Nephron (organoid): ENCODE data around the gene ZNF683.
"Not testable (repeated sequence)": the region's sequence is repeated elsewhere in the genome, so short reads cannot be mapped to it uniquely, and the experiment has no call there.

ENCODE experiments used
- H3K27ac Mint-ChIP-seq, 3 experiments: 2 replicates each; pipeline ENCODE4 v1.8.0; 2020; ENCODE audit warnings: mixed read lengths in 3 of 3, mild to moderate bottlenecking in 2 of 3, moderate library complexity in 1 of 3
- H3K27me3 Mint-ChIP-seq: 2 replicates; pipeline ENCODE4 v1.8.0; 2021; ENCODE audit warnings: low read depth, mild to moderate bottlenecking, moderate library complexity, mixed read lengths
- H3K36me3 Mint-ChIP-seq: 2 replicates; pipeline ENCODE4 v1.8.0; 2020; ENCODE audit warnings: low read depth, mixed read lengths
- H3K4me1 Mint-ChIP-seq: 2 replicates; pipeline ENCODE4 v1.8.0; 2020; ENCODE audit warnings: mixed read lengths
- H3K4me3 Mint-ChIP-seq, 3 experiments: 2 replicates each; pipeline ENCODE4 v1.8.0; 2020; ENCODE audit warnings: mild to moderate bottlenecking in 3 of 3, mixed read lengths in 3 of 3, moderate library complexity in 2 of 3
- H3K9me3 Mint-ChIP-seq: 2 replicates; pipeline ENCODE4 v1.8.0; 2020; ENCODE audit warnings: mixed read lengths
- TF ChIP-seq, protein P1 (sequence below), 3 experiments: fragments of 200-600 bp; sonication (generic); IDR thresholded peaks; one replicate each; pipeline ENCODE4 v1.5.0; 2021; ENCODE audit warnings: antibody characterized with exemption in 3 of 3; ENCODE audit not compliant: unreplicated experiment in 3 of 3

ZNF683 gene

DNA sequence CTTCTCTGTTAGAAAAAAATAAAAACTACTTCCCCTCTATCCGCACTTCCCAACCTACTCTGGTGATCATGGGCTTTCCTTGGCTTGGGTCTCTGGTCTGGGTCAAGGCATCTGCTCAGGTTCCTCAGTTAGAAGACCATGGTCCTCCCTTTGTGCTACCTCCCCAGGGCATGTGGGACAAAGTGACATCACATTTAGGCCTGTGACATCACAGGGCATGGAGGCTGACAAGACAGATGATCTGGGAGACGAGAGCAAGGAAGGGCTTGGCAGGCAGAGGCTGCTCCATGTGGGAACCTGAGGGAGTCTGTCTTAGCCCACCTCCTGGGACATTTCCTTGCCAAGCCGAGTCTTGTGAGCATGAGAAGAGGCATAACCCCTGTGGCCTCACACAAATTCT is at the start of gene ZNF683:
Gene ZNF683, minus strand, starts transcription at position 140 of the 400 bp plus-strand sequence. CDS start 4,179 bp downstream, outside the sequence.
- H3K4me1 Mint-ChIP-seq, H3K4me3 Mint-ChIP-seq, H3K36me3 Mint-ChIP-seq, H3K27ac Mint-ChIP-seq, H3K9me3 Mint-ChIP-seq: not testable (repeated sequence)
- peaks cover 23% of the 10 kb centered on the region for H3K27me3 Mint-ChIP-seq

DNA sequence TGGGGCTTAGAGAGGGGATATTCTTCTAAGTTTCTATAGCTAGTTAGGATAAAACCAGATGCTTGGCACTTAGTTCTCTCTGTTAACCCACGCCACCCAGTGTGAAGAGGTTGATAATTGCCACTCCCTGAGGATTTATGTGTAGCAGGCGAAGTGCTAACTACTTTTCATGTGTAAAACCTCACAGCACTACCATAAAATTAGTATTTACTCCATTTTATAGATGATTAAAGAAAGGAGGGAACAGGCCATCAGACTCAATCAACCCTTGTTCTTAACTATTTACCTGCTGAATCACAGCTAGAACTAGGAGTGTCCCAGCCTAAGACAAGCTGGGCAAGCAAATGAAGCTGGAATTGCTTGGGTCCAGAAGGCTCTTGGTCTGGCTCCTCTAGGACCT is 46.9 kb upstream of the ZNF683 start:
- peaks cover 30% of the 10 kb centered on the region for H3K27me3 Mint-ChIP-seq
- H3K27ac Mint-ChIP-seq: no peak overlapping the region
- H3K36me3 Mint-ChIP-seq: no peaks in the 10 kb centered on the region
- no peaks in the 10 kb centered on the region for H3K9me3 Mint-ChIP-seq
- TF ChIP-seq, protein P1, sequence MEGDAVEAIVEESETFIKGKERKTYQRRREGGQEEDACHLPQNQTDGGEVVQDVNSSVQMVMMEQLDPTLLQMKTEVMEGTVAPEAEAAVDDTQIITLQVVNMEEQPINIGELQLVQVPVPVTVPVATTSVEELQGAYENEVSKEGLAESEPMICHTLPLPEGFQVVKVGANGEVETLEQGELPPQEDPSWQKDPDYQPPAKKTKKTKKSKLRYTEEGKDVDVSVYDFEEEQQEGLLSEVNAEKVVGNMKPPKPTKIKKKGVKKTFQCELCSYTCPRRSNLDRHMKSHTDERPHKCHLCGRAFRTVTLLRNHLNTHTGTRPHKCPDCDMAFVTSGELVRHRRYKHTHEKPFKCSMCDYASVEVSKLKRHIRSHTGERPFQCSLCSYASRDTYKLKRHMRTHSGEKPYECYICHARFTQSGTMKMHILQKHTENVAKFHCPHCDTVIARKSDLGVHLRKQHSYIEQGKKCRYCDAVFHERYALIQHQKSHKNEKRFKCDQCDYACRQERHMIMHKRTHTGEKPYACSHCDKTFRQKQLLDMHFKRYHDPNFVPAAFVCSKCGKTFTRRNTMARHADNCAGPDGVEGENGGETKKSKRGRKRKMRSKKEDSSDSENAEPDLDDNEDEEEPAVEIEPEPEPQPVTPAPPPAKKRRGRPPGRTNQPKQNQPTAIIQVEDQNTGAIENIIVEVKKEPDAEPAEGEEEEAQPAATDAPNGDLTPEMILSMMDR (IDR thresholded peaks at IDR 0.05; ENCODE audit: unreplicated experiment in 3 of 3): no peak
- H3K4me1 Mint-ChIP-seq: no peaks in the 10 kb centered on the region
- no peak overlapping the region for H3K4me3 Mint-ChIP-seq

DNA sequence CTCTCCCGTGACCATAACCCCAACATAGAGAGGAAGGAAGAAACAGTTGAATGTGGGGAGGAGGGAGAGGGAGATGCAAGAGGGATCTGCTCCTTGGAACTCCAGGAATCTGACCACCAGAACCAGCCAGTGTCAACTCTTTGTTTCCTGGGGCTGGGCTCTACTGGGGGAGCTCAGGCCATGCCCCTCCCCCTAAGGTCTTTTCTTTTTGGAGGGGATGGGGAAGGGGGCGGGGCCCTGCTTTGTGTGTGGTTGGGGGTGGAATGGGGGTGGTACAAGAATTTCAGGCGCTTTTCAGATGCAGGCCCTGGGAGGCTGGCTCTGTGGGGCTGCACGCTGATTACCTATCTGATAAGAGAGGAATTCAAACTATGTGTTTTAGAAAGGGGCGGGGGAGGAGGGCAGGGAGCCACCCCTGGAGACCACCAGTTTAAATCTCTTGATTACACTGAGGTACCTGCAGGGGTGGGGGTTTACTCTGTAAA is 46.4 kb upstream of the ZNF683 start:
- H3K9me3 Mint-ChIP-seq: no peaks in the 10 kb centered on the region
- TF ChIP-seq, protein P1 (IDR thresholded peaks at IDR 0.05; ENCODE audit: unreplicated experiment in 3 of 3): no peak
- H3K4me3 Mint-ChIP-seq: no peak overlapping the region
- peaks cover 36% of the 10 kb centered on the region for H3K27me3 Mint-ChIP-seq
- H3K27ac Mint-ChIP-seq: no peak overlapping the region
- H3K36me3 Mint-ChIP-seq: no peaks in the 10 kb centered on the region
- no peaks in the 10 kb centered on the region for H3K4me1 Mint-ChIP-seq

DNA sequence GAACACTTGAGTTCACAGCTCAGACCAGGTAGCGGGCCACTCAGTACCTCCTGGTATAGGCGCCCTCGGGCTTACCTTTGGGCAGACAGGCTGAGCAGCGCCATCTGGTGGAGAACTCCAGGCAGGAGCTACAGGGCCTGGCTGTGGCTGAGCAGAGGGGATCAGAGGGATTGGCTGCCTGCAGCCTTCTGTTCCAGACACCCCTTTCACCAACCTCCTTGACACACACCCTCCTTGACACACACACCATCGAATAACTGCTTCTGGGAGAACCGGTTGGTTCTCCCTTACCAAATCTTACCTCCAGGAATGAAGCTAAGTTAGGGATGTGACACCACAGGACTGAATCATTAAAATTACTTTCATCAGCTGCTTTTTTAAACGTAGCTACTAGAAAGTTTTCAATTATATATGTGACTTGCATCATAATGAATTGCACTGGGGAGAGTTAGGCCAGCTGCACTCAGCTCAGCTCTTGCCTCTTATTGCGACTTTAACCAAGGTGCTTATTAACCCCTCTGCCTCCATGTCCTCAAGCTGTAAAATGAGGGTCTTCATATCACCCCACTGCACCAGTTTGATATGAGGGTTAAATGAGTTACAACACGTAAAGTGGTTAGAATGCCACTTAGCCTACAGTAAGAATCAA is 44.7 kb upstream of the ZNF683 start:
- Mint-ChIP-seq H3K4me1 (no peaks in the 10 kb centered on the region), H3K9me3 (no peaks in the 10 kb centered on the region), H3K4me3 (no peak overlapping the region), H3K36me3 (no peaks in the 10 kb centered on the region), H3K27ac (no peak overlapping the region), H3K27me3 (peaks cover 53% of the 10 kb centered on the region)
- TF ChIP-seq, protein P1 (IDR thresholded peaks at IDR 0.05; ENCODE audit: unreplicated experiment in 3 of 3): peak; percentile 74 to 86 (median 78)

DNA sequence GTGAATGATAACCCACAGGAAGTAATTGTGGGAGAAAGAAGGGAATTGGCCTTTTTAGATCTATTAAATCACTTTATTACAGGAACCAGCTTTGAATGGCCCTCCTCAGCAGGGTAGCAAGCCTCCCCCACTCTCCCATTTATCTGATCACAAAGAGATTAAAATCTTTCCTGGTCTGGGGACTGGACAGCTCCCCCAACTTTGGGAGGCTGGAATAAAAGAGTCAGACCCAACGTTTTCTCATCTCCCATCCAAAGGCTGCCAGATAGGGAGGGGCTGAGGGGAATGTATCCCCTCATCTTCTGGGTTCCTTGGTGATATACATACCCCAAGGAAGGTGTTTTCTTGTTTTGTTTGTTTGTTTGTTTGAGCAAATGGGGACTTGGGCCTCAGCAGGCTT is 40.5 kb upstream of the ZNF683 start:
- TF ChIP-seq, protein P1 (IDR thresholded peaks at IDR 0.05; ENCODE audit: unreplicated experiment in 3 of 3): no peak
- H3K36me3 Mint-ChIP-seq: no peaks in the 10 kb centered on the region
- H3K4me3 Mint-ChIP-seq: peak overlapping the region in 1 of 3 experiments; percentile 11
- peaks cover 89% of the 10 kb centered on the region for H3K27me3 Mint-ChIP-seq
- peaks cover 6% of the 10 kb centered on the region for H3K4me1 Mint-ChIP-seq
- H3K27ac Mint-ChIP-seq: no peak overlapping the region
- H3K9me3 Mint-ChIP-seq: no peaks in the 10 kb centered on the region

DNA sequence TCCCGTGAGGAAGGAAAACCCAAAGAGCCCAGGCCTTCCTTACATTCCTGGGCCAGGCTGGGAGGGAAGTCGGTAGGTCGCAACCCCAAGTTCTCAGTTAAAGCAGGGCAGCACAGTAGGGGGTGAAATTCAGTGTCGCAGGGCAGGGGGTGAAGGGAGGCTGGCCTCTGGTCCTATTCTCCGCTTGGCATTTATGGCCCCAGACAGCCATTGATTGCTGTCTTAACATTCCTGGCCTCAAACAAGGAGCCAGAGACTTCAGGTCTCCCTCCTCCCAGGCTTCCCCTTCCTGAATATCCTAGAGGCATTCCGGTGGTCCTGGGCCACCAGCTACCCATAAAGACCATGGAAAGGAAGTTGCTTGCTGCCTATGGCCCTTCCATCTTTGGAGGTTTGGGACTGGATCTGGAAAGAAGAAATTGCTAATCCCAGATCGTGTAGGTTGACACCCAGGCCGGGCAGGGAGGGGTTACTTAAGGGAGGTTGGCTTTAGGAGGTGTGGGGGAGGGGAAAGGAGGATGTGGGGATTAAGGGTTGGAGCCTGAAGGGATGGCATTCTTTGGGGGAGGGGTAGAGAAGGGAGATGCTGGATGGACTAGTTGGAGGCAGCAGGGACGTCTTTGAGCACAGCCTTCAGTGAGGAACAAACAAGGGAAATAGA is 39.8 kb upstream of the ZNF683 start:
- Mint-ChIP-seq H3K36me3 (no peaks in the 10 kb centered on the region), H3K9me3 (no peaks in the 10 kb centered on the region), H3K27ac (no peak overlapping the region), H3K4me1 (peaks cover 6% of the 10 kb centered on the region), H3K4me3 (peak overlapping the region in 2 of 3 experiments; percentile 50 to 81), H3K27me3 (peaks cover 86% of the 10 kb centered on the region)
- TF ChIP-seq, protein P1 (IDR thresholded peaks at IDR 0.05; ENCODE audit: unreplicated experiment in 3 of 3): no peak
